ENCODE results near the gene GALC.

GALC gene

GRCh38 chr14:88034076-88034475 lies 41.1 kb upstream of the GALC start:
- no peaks in the 10 kb centered on the region for H3K27me3 ChIP-seq (ENCODE audit: insufficient read depth, low read depth, severe bottlenecking)
- no peak overlapping the region for H3K27ac ChIP-seq
- H3K9me3 ChIP-seq (ENCODE audit: severe bottlenecking): no peaks in the 10 kb centered on the region
- no peak for DNase-seq
- no peak overlapping the region for H3K4me3 ChIP-seq (ENCODE audit: low read depth, low read length)
- TF ChIP-seq CTCF (IDR thresholded peaks at IDR 0.05; ENCODE audit: low read depth, low read length): no peak
- H3K36me3 ChIP-seq: no peaks in the 10 kb centered on the region

- no peak for DNase-seq
- Histone ChIP-seq H3K36me3 (no peaks in the 10 kb centered on the region), H3K27me3 (ENCODE audit: insufficient read depth, low read depth, severe bottlenecking) (no peaks in the 10 kb centered on the region), H3K9me3 (ENCODE audit: severe bottlenecking) (no peaks in the 10 kb centered on the region), H3K27ac (no peak overlapping the region), H3K4me3 (ENCODE audit: low read depth, low read length) (no peak overlapping the region)
- no peak for TF ChIP-seq CTCF (IDR thresholded peaks at IDR 0.05; ENCODE audit: low read depth, low read length)
Measured at GRCh38 chr14:88032373-88032772, 39.4 kb upstream of the GALC start.

GRCh38 chr14:88030892-88031291 lies 37.9 kb upstream of the GALC start:
- no peak for DNase-seq
- Histone ChIP-seq H3K4me3 (ENCODE audit: low read depth, low read length) (no peak overlapping the region), H3K9me3 (ENCODE audit: severe bottlenecking) (no peaks in the 10 kb centered on the region), H3K36me3 (no peaks in the 10 kb centered on the region), H3K27me3 (ENCODE audit: insufficient read depth, low read depth, severe bottlenecking) (no peaks in the 10 kb centered on the region), H3K27ac (no peak overlapping the region)
- TF ChIP-seq CTCF (IDR thresholded peaks at IDR 0.05; ENCODE audit: low read depth, low read length): no peak

GRCh38 chr14:88030079-88030478 lies 37.1 kb upstream of the GALC start:
- H3K27ac ChIP-seq: no peak overlapping the region
- H3K36me3 ChIP-seq: no peaks in the 10 kb centered on the region
- H3K4me3 ChIP-seq (ENCODE audit: low read depth, low read length): no peak overlapping the region
- H3K9me3 ChIP-seq (ENCODE audit: severe bottlenecking): no peaks in the 10 kb centered on the region
- no peak for TF ChIP-seq CTCF (IDR thresholded peaks at IDR 0.05; ENCODE audit: low read depth, low read length)
- DNase-seq: no peak
- no peaks in the 10 kb centered on the region for H3K27me3 ChIP-seq (ENCODE audit: insufficient read depth, low read depth, severe bottlenecking)

- H3K27me3 ChIP-seq (ENCODE audit: insufficient read depth, low read depth, severe bottlenecking): no peaks in the 10 kb centered on the region
- TF ChIP-seq CTCF (IDR thresholded peaks at IDR 0.05; ENCODE audit: low read depth, low read length): no peak
- no peak for DNase-seq
- H3K4me3 ChIP-seq (ENCODE audit: low read depth, low read length): no peak overlapping the region
- no peak overlapping the region for H3K27ac ChIP-seq
- no peaks in the 10 kb centered on the region for H3K9me3 ChIP-seq (ENCODE audit: severe bottlenecking)
- H3K36me3 ChIP-seq: no peaks in the 10 kb centered on the region
Measured at GRCh38 chr14:88029500-88029899, 36.5 kb upstream of the GALC start.

GRCh38 chr14:88026890-88027289 lies 33.9 kb upstream of the GALC start:
- no peak for TF ChIP-seq CTCF (IDR thresholded peaks at IDR 0.05; ENCODE audit: low read depth, low read length)
- Histone ChIP-seq H3K4me3 (ENCODE audit: low read depth, low read length) (no peak overlapping the region), H3K27ac (no peak overlapping the region)

More at GRCh38 chr14:88026890-88027289, 33.9 kb upstream of the GALC start:
- Histone ChIP-seq H3K9me3 (ENCODE audit: severe bottlenecking) (no peaks in the 10 kb centered on the region), H3K36me3 (no peaks in the 10 kb centered on the region), H3K27me3 (ENCODE audit: insufficient read depth, low read depth, severe bottlenecking) (no peaks in the 10 kb centered on the region)
- DNase-seq: no peak
